HG03175 (cell line): ENCODE data around the gene NXPH4.

ENCODE experiments used
- ATAC-seq: cut with Tn5 transposase; IDR thresholded peaks from one replicate; pipeline ENCODE4 v1.9.1; 2021; ENCODE audit warnings: mild to moderate bottlenecking, moderate library complexity; ENCODE audit not compliant: unreplicated experiment

Gene NXPH4

DNA sequence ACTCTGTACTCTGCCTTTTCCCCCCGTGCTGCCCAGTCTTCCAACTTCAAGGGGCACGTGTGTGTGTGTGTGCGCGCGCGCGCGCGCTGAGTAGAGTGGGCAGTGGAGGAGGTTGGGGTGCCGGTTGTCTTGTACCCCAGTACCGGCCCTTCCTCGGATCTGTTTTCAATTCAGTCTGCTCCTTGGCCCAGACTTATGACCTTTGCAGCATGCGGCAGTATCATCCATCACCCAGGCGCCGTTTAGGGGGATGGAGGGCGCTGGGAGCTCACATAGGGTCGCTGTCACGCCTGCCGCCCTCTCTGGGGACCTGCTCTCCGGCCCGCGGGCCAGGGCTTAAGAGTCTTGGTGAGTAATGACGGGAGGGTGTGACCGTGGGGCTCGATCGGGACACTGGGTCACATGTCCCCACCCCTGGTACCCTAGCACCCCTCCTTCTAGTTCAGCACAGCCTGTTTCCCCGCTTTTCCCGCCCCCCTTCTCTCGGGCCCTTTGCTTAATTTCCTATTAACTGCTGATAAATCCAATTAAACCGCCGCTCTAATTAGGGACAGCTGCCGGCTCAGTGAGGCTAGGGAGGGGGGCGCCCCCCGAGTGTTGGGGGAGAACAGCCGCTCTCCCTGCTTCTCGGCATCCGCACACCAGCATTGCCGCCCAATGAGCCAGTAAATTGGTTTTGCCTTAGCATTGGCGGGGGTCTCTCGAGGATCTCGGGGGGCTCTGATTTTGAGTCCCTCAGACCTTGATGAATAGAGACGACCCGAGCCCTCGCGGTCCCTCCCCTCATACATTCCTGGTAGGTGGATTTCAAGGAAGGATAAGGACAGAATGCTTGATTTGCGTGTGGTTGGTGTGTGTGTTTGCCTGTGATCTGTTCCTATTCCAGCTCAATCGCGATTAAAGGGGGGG, 25.1 kb downstream of the NXPH4 start:
- ATAC-seq = no peak

DNA sequence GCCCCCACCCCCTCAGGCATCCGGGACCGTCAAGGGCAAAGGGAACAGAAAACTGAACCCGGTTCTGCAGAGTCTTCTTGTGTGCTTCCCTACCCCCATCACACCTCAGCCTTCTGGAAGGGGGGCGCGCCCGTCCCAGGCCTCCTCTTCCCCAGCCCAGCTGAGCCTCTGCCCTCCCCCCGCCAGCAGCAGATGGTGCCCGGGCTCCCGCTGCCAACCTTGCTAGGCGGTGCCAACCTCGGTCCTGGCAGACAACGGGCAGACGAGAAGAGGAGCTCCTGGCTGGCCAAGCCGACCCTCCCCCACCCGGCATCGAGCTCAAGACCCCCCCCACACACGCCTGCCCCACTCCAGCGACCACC, 25.7 kb downstream of the NXPH4 start:
- no peak for ATAC-seq

GRCh38 chr12:57242691-57243454, 26.3 kb downstream of the NXPH4 start:
- ATAC-seq = peak; percentile 47

DNA sequence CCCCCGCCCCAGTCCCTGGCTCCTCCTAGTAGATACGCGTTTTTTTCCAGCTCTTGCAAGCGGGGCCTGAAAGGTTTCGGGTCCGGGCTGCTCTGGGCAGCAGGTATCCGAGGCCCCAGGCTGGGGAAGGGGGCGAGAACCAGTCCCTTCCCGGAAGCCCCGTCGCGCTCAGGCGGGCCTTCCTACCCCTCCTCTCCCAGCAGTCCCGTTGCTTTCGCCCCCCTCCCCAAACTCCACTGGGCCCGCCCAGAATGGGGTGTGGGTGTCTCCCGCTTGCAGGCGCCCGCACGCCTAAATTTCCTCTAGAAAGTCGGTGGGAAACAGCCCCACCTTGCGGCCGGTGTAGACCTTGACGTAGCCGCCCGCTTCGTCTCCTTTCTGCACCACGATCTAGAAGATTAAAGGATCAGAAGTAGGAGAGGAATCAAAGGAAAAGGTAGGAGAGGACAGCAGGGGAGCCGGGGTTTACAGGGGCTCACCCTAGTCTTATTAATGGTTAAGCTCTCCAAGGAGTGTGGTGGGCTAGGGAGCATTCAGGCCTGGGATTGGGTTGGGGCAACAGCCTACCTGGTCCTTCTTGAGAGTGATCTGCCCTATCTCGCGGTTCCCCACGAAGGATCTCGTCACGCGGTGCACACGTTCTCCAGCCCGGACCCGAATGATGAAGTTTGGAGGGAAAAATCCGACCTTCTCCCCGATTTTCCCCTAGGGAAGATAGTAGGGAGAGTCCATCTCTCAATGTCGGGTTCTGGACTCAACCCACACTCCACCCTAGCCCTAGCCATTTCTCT, 27.1 kb downstream of the NXPH4 start:
- ATAC-seq = no peak

- no peak for ATAC-seq
Measured at GRCh38 chr12:57244312-57244696, 27.7 kb downstream of the NXPH4 start.

DNA sequence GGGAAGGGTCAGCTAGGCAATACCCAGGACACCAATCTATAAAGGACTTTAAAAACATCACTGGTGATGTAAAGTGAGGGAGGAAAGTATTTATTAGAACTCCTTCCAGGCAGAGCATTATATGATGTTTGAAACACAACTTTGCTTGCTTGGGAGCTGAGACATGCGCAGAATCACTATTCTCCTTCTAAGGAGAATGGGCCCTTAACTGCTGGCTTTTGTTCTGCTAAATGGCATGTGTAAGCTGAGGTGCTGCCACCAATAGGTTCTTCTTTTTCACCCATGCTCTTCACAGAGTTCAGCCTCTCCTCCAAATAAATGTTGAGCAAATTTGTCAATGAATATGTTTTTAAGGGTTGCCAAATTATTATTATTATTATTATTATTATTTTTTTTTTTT, 30.4 kb downstream of the NXPH4 start:
- no peak for ATAC-seq

GRCh38 chr12:57248934-57249742, 32.5 kb downstream of the NXPH4 start:
- no peak for ATAC-seq

DNA sequence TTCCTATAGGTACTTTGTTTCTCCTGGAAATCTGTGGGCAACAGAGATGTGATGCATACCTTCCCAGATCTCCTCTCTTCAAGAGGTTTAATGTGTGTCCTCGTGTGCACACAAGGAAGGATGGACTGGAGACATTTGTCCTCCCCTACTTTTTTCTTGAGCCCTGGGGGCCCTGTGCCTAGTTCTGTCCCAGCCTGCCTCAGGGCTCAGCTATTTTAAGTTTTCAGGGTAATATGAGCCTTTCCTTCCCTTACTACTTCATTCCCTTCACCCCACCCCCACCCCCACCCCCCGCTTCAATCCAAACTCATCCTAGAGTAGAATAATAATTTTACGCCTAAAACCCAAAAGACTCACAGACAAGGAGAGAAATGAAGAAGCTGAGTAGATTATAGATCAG, 33.9 kb downstream of the NXPH4 start:
- no peak for ATAC-seq

GRCh38 chr12:57250956-57251355, 34.4 kb downstream of the NXPH4 start, which contains the start of gene STAC3:
Gene STAC3, minus strand, starts transcription at chr12:57251187. Its CDS starts 1,551 bp downstream, at chr12:57249636.
- no peak for ATAC-seq

GRCh38 chr12:57254506-57255280, 38.1 kb downstream of the NXPH4 start:
- ATAC-seq = no peak

- no peak for ATAC-seq
Measured at GRCh38 chr12:57255916-57256315, 39.3 kb downstream of the NXPH4 start.

- no peak for ATAC-seq
Measured at GRCh38 chr12:57258977-57259970, 42.7 kb downstream of the NXPH4 start.

GRCh38 chr12:57260366-57260765, 43.8 kb downstream of the NXPH4 start:
- ATAC-seq = no peak

DNA sequence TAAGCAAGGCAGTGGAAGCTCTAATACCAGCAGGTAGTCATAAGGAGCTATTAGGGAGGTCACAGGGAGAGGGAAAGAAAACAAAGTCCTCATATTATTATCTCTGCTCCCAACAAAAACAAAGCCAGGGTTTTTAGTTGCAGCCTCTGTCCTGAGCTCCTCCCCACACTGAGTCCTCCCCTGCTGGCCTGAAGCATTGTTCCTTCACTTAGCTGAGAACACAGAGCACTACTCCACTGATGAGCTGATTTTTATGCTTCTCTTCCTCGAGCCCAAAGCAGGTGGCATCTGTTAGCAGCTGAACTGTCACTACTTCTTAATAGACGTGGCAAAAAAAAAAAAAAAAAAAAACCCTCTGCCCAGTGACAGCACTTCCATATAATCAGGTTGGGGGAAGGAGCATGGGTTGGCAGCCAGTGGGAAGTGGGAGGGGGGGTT, 44.9 kb downstream of the NXPH4 start:
- ATAC-seq = no peak

DNA sequence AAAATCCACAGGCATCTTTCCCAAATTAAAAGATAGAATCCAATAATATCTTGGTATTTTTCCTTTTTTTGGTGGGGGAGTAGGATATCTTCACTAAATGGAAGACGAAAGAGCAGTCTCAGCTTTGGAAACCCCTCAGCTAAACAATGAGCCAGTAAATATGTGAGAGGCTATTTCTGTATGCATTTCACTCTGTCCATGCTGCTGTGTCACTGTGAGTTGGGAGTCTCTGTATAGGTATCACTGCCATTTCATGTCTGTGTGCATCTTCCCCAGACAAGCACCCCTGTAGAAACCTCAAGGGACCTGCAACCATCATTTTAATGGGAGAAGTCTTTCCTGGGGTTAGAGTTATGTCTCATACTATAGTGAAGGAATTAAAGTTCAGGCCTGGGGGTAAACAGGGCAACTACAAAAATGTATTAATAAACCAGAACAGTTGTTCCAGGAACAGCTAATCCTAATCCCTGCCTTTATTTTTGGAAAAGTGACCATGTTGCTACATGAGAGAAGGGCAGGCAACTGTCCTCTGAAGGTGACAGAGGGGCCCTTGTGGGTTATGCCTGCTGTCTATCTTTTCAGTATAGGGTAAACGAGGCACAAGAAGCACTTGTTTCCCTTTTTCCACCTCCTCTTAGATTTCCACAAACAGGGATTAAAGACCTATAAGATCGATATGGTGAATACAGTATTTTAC, 45.7 kb downstream of the NXPH4 start:
- no peak for ATAC-seq

- ATAC-seq = no peak
Measured at GRCh38 chr12:57263096-57263495, 46.5 kb downstream of the NXPH4 start.

- no peak for ATAC-seq
Measured at GRCh38 chr12:57266681-57267080, 50.1 kb downstream of the NXPH4 start.

- ATAC-seq = no peak
Measured at GRCh38 chr12:57268264-57268663, 51.7 kb downstream of the NXPH4 start.
